PC-3 (cell line): ENCODE data around the gene SLC2A14.
"Not testable (repeated sequence)": the region's sequence is repeated elsewhere in the genome, so short reads cannot be mapped to it uniquely, and the experiment has no call there.

Experiments used
- CTCF ChIP-seq: fragments of 300-600 bp; sonication (generic); conservative IDR thresholded peaks from 2 replicates; pipeline ENCODE4 v1.5.1; 2017; ENCODE audit warnings: antibody characterized with exemption, low read depth, mild to moderate bottlenecking, low read length
- EZH2 ChIP-seq: fragments of 300-600 bp; sonication (generic); IDR thresholded peaks from one replicate; pipeline ENCODE4 v1.6.1; 2017; ENCODE audit warnings: antibody characterized with exemption, mild to moderate bottlenecking, low read length; ENCODE audit not compliant: unreplicated experiment
- EZH2phosphoT487 ChIP-seq: fragments of 300-600 bp; sonication (generic); IDR thresholded peaks from 2 replicates; pipeline ENCODE4 v1.6.1; 2018; ENCODE audit warnings: mild to moderate bottlenecking, antibody characterized with exemption, low read length, borderline replicate concordance

DNA sequence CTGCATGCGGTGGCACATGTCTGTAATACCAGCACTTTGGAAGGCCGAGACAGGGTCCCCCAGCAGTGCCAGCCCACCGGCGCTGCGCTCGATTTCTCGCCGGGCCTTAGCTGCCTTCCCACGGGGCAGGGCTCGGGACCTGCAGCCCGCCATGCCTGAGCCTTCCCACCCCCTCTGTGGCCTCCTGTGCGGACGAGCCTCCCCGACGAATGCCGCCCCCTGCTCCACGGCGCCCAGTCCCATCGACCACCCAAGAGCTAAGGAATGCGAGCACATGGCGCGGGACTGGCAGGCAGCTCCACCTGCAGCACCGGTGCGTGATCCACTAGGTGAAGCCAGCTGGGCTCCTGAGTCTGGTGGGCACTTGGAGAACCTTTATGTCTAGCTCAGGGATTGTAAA lies 10.4 kb downstream of the SLC2A14 start:
- not testable (repeated sequence) for TF ChIP-seq CTCF, EZH2, EZH2phosphoT487
